Measurements from ENCODE around the gene GHDC.

DNA sequence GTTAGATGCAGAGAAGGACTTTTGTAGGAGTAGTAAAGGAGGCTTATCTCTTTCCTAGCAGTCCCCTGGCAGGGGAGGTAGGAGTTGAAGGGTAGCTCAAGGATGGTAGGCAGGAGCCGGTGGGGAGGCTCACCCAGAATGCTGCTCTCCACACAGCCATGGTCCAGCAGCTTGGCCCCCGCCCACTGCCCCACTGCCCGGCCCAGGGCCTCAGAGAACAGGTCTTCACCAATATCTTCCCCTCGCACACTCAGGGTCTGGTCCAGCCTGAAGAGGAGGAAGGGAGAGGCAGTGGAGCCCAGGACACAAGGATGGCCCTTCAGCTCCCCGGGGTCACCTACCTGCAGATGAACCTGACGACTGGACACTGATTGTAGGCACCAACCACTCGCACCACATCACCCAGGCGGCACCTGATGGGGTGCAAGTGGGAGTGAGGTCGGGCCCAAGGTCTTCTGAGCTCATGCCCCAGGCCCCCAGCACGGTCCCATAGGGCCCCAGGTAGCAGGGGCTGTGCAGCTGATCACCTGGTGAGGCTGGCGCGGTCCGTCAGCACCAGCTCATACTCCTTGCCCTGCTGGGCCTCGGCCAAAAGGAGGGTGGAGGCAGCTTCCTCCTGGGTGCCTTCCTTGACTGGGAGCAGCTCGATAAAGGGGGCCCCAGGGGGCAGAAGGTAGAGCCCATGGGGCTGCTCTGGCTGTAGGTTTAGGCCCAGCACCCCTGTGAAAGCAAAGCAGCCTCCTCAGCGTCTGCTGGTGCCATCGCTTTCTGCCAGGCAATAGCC, 3.6 kb downstream of the GHDC start:
- TF ChIP-seq, protein P1, sequence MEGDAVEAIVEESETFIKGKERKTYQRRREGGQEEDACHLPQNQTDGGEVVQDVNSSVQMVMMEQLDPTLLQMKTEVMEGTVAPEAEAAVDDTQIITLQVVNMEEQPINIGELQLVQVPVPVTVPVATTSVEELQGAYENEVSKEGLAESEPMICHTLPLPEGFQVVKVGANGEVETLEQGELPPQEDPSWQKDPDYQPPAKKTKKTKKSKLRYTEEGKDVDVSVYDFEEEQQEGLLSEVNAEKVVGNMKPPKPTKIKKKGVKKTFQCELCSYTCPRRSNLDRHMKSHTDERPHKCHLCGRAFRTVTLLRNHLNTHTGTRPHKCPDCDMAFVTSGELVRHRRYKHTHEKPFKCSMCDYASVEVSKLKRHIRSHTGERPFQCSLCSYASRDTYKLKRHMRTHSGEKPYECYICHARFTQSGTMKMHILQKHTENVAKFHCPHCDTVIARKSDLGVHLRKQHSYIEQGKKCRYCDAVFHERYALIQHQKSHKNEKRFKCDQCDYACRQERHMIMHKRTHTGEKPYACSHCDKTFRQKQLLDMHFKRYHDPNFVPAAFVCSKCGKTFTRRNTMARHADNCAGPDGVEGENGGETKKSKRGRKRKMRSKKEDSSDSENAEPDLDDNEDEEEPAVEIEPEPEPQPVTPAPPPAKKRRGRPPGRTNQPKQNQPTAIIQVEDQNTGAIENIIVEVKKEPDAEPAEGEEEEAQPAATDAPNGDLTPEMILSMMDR (optimal IDR thresholded peaks at IDR 0.05 in 1 of 3, IDR thresholded peaks at IDR 0.05 in 1 of 3, conservative IDR thresholded peaks at IDR 0.05 in 1 of 3; ENCODE audit: extremely low read depth in 1 of 3, insufficient read depth in 2 of 3, low read length in 3 of 3), result no peak
- no peak for TF ChIP-seq EZH2 (IDR thresholded peaks at IDR 0.05; ENCODE audit: low read length)
